Measurements from ENCODE around the gene CCN2. TPM values are rescaled to one million over a fixed set of nuclear protein-coding genes. Genes with fewer than 3 reads are reported as not detected.
A peak's percentile ranks its signal among the peaks of the same experiment; 100 is the strongest.

CCN2 gene
- total RNA-seq, 1 experiment from 2014 or later, result 49.4 TPM

GRCh38 chr6:131998255-131998982 lies 47.2 kb upstream of the CCN2 start:
- BruUV-seq (replicated peaks), result no TSS peak
- Mint-ChIP-seq H3K9me3 (ENCODE audit: unreplicated experiment) (peaks cover 2% of the 10 kb centered on the region), H3K4me1 (ENCODE audit: insufficient read depth, unreplicated experiment) (no peaks in the 10 kb centered on the region), H3K27me3 (ENCODE audit: insufficient read depth, unreplicated experiment) (no peaks in the 10 kb centered on the region), H3K27ac (ENCODE audit: low read depth, unreplicated experiment) (no peak overlapping the region), H3K36me3 (ENCODE audit: insufficient read depth, unreplicated experiment) (no peaks in the 10 kb centered on the region), H3K4me3 (ENCODE audit: unreplicated experiment) (no peak overlapping the region)
- ChIA-PET POLR2A (no interaction called here), CTCF (interaction anchor here (1.3 kb wide), 1 partner anchor 83 kb away, joined by 3 read pairs; no protein-coding TSS in a partner anchor)
- DNase-seq (ENCODE audit: unreplicated experiment), result no peak
- intact Hi-C loops (cut with micrococcal nuclease), result no loop called here
- TF ChIP-seq CTCF (IDR thresholded peaks at IDR 0.05; ENCODE audit: unreplicated experiment), result no peak

- H3K4me1 Mint-ChIP-seq (ENCODE audit: insufficient read depth, unreplicated experiment), result no peaks in the 10 kb centered on the region
- CTCF ChIA-PET, result no interaction called here
These were observed 46.4 kb upstream of the CCN2 start for GRCh38 chr6:131997429-131998153.

GRCh38 chr6:131995917-131996316 lies 44.7 kb upstream of the CCN2 start:
- Mint-ChIP-seq H3K36me3 (ENCODE audit: insufficient read depth, unreplicated experiment) (no peaks in the 10 kb centered on the region), H3K4me3 (ENCODE audit: unreplicated experiment) (no peak overlapping the region), H3K9me3 (ENCODE audit: unreplicated experiment) (no peaks in the 10 kb centered on the region), H3K4me1 (ENCODE audit: insufficient read depth, unreplicated experiment) (no peaks in the 10 kb centered on the region), H3K27ac (ENCODE audit: low read depth, unreplicated experiment) (no peak overlapping the region), H3K27me3 (ENCODE audit: insufficient read depth, unreplicated experiment) (no peaks in the 10 kb centered on the region)
- no TSS peak for BruUV-seq (replicated peaks)
- CTCF ChIA-PET, result interaction anchor here (1.3 to 1.5 kb wide), 2 partner anchors 81 to 263 kb away, joined by 3 to 7 read pairs; no protein-coding TSS in a partner anchor
- POLR2A ChIA-PET, result no interaction called here
- TF ChIP-seq CTCF (IDR thresholded peaks at IDR 0.05; ENCODE audit: unreplicated experiment), result no peak
- DNase-seq (ENCODE audit: unreplicated experiment), result peak; percentile 81
- intact Hi-C loops (cut with micrococcal nuclease), result no loop called here

More at GRCh38 chr6:131997429-131998153, 46.4 kb upstream of the CCN2 start:
- intact Hi-C loops (cut with micrococcal nuclease), result no loop called here
- POLR2A ChIA-PET, result no interaction called here
- BruUV-seq (replicated peaks), result no TSS peak
- H3K36me3 Mint-ChIP-seq (ENCODE audit: insufficient read depth, unreplicated experiment), result no peaks in the 10 kb centered on the region
- H3K9me3 Mint-ChIP-seq (ENCODE audit: unreplicated experiment), result no peaks in the 10 kb centered on the region
- no peaks in the 10 kb centered on the region for H3K27me3 Mint-ChIP-seq (ENCODE audit: insufficient read depth, unreplicated experiment)
- H3K27ac Mint-ChIP-seq (ENCODE audit: low read depth, unreplicated experiment), result no peak overlapping the region
- TF ChIP-seq CTCF (IDR thresholded peaks at IDR 0.05; ENCODE audit: unreplicated experiment), result no peak
- H3K4me3 Mint-ChIP-seq (ENCODE audit: unreplicated experiment), result no peak overlapping the region
- no peak for DNase-seq (ENCODE audit: unreplicated experiment)

GRCh38 chr6:131992557-131992956 lies 41.4 kb upstream of the CCN2 start:
- DNase-seq (ENCODE audit: unreplicated experiment), result no peak
- Mint-ChIP-seq H3K9me3 (ENCODE audit: unreplicated experiment) (no peaks in the 10 kb centered on the region), H3K27me3 (ENCODE audit: insufficient read depth, unreplicated experiment) (no peaks in the 10 kb centered on the region), H3K4me3 (ENCODE audit: unreplicated experiment) (no peak overlapping the region), H3K4me1 (ENCODE audit: insufficient read depth, unreplicated experiment) (no peaks in the 10 kb centered on the region), H3K27ac (ENCODE audit: low read depth, unreplicated experiment) (no peak overlapping the region), H3K36me3 (ENCODE audit: insufficient read depth, unreplicated experiment) (no peaks in the 10 kb centered on the region)
- no peak for TF ChIP-seq CTCF (IDR thresholded peaks at IDR 0.05; ENCODE audit: unreplicated experiment)
- ChIA-PET POLR2A (no interaction called here), CTCF (no interaction called here)
- intact Hi-C loops (cut with micrococcal nuclease), result no loop called here
- no TSS peak for BruUV-seq (replicated peaks)

Measured in MCF 10A (cell line).